GM18858 (cell line): ENCODE results near the gene CCL4L2.
"Not testable (repeated sequence)": the region's sequence is repeated elsewhere in the genome, so short reads cannot be mapped to it uniquely, and the experiment has no call there.

Experiments
- ATAC-seq: cut with Tn5 transposase; IDR thresholded peaks from one replicate; pipeline ENCODE4 v1.9.1; 2021; ENCODE audit not compliant: unreplicated experiment

CCL4L2 gene

GRCh38 chr17:36194832-36195433 is 15.9 kb upstream of the CCL4L2 start:
- ATAC-seq, result not testable (repeated sequence)

- ATAC-seq, result no peak
Measured at GRCh38 chr17:36195434-36196130, 15.3 kb upstream of the CCL4L2 start.

- no peak for ATAC-seq
Measured at GRCh38 chr17:36196131-36196486, 14.8 kb upstream of the CCL4L2 start.

GRCh38 chr17:36197387-36197703 is 13.5 kb upstream of the CCL4L2 start:
- no peak for ATAC-seq

- ATAC-seq, result peak; percentile 23
Measured at GRCh38 chr17:36198831-36199465, 11.9 kb upstream of the CCL4L2 start.

GRCh38 chr17:36201102-36201501 is 9.8 kb upstream of the CCL4L2 start:
- ATAC-seq, result not testable (repeated sequence)

GRCh38 chr17:36201506-36201905 is 9.4 kb upstream of the CCL4L2 start:
- not testable (repeated sequence) for ATAC-seq

GRCh38 chr17:36203335-36203734 is 7.5 kb upstream of the CCL4L2 start:
- ATAC-seq, result no peak

- ATAC-seq, result no peak
Measured at GRCh38 chr17:36204724-36205500, 6.0 kb upstream of the CCL4L2 start.

- no peak for ATAC-seq
Measured at GRCh38 chr17:36205637-36206485, 5.0 kb upstream of the CCL4L2 start.

- ATAC-seq, result not testable (repeated sequence)
Measured at GRCh38 chr17:36206486-36206821, 4.4 kb upstream of the CCL4L2 start.

- not testable (repeated sequence) for ATAC-seq
Measured at GRCh38 chr17:36207383-36207782, 3.5 kb upstream of the CCL4L2 start.

GRCh38 chr17:36209575-36209974 is 1.3 kb upstream of the CCL4L2 start:
- ATAC-seq, result no peak

GRCh38 chr17:36211484-36212271 is 815 bp downstream of the CCL4L2 start:
- ATAC-seq, result not testable (repeated sequence)

- no peak for ATAC-seq
Measured at GRCh38 chr17:36212272-36212605, 1.4 kb downstream of the CCL4L2 start.

- no peak for ATAC-seq
Measured at GRCh38 chr17:36212966-36213365, 2.1 kb downstream of the CCL4L2 start.

GRCh38 chr17:36213695-36214094 is 2.8 kb downstream of the CCL4L2 start:
- ATAC-seq, result no peak

GRCh38 chr17:36214918-36215317 is 4.1 kb downstream of the CCL4L2 start:
- ATAC-seq, result no peak

- not testable (repeated sequence) for ATAC-seq
Measured at GRCh38 chr17:36215406-36216308, 4.8 kb downstream of the CCL4L2 start.
